ENCODE measurements around the gene SYTL3.
A peak's percentile ranks its signal among the peaks of the same experiment; 100 is the strongest.
"Not testable (repeated sequence)": the region's sequence is repeated elsewhere in the genome, so short reads cannot be mapped to it uniquely, and the experiment has no call there.

Gene SYTL3

DNA sequence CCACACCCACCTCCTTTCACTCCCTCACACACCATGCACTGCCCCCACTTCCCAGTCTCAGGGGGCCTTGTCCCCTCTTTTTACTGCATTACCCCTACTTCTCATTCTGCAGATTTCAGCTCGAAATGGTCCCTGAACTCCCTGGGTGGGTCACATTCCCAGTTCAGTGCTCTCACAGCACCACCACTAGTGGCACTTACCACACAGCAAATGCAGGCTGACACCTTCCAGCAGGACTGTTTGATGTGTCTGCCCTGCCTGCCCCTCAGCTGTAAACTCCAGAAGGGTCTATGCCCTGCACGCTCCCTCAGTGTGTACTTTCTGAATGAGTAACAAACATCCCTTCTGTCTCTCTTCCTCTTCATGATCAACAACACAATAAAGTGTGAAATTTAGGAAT, 9.3 kb upstream of the SYTL3 start:
- no peak for DNase-seq (ENCODE audit: low read depth in 2 of 2)

DNA sequence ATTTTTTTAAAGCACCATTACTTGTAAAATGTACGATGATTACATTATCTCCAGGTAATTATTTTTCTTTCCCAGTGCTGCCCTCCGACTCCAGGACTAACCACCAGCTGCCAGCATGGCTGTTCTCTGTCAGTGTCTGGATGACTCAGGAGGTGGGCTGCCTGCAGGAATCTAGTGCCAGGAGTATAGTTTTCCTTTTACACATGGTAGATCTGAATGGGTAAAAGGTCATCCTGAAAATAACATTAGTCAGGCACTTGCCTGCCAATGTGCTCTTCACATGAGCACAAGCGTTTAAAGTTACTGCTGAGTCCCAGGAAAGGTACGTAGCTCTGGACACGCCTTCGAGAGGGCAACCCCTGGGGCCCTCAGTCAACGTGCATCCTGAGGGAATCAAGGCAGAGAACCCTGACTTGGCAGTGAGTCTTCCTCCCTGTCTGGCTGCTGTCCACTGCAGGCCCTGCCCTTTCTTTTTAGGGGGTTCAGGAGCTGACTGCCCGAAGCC, 7.7 kb upstream of the SYTL3 start:
- DNase-seq (ENCODE audit: low read depth in 2 of 2) = no peak

DNA sequence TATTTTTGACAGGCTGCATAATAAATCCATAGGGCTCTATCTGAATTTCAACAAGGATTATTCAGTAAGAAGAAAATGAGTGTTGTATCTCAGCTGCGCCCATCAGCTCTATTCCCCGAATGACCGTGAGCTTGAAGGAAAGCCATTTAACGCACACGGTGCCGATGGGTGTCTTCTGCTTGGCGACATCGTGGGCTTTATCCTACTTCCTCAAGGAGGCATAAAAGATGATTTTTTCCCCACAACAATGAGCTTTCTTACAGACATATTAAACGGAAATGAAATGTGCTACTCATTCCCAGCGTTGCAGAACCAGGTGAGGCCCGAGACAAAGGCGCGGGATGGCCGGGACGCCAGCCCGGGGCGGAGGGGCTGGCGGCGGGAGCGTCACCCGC, 6.0 kb upstream of the SYTL3 start:
- no peak for DNase-seq (ENCODE audit: low read depth in 2 of 2)

- DNase-seq (ENCODE audit: low read depth in 2 of 2) = peak; percentile 71 to 77
These were observed 5.4 kb upstream of the SYTL3 start, which contains the start of gene DYNLT1 for GRCh38 chr6:158644231-158645063. DYNLT1 (minus strand) TSS chr6:158644743; CDS start chr6:158644708, 35 bp downstream.

DNA sequence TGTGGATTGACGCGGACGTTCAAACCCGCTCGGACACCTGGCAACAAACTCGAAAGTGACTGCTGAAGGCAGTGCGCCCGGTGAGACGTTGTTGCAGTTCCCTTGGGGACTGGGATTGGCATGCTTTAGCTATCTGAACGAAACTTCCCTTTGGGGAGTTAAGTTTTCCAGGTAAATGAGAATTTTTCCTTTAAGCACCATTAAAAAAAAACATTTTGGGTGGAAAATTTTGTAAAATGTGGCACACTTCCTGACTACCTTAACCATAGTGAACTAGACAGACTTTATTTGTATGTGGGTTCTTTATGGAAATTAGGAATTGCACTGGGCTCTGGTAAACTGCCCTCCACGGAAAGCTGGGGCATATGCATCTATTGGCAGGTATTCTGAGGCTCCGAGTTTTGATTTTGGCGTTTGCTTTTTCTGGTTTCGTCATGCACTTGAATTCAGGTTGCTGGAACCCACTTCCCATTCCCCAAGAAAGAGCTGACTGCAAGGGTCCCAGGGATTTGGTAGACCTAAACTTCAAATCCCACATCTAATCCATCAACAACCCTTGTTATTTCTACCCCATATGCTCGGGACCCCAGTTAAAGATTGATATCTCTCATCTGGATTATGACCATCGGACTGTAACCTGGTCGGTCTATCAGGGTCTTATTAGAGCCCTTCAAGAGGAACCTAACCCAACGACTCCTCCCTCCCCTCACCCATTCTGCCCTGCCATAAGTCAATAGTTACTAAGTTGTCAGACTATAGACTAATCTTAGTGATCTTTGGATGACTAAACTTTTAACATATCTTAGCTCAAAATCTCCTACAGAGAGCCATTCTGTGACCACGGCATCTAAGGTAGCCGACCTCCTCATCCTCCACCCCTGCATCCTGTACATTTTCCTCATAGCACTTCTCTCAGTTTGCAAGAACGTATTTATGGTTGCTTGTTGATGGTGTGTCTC, 4.5 kb upstream of the SYTL3 start:
- no peak for DNase-seq (ENCODE audit: low read depth in 2 of 2)

GRCh38 chr6:158646023-158646910, 3.6 kb upstream of the SYTL3 start:
- DNase-seq (ENCODE audit: low read depth in 2 of 2) = no peak

- no peak for DNase-seq (ENCODE audit: low read depth in 2 of 2)
These were observed 2.4 kb upstream of the SYTL3 start for GRCh38 chr6:158647501-158647900.

DNA sequence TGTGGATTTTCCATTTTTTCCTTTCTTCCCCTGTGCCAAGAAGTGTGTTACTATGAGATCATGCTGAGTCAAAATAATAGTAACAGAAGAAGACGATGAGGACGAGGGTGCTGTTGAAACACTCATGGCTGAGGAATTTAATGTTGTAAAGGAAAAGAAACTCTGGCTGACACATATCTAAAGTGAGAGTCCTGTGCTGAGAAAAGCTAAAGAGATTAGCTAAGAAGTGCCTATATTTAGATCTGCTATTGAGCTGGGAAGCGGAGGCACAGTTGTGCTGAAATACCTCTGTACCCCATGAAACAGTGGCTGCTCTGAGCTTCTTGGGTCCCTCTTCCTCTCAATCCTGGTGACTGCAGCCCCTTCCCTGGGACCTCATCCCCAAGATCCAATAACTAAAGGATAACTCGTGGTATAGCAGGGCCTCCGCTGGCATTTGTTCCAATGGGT, 1.1 kb upstream of the SYTL3 start:
- DNase-seq (ENCODE audit: low read depth in 2 of 2) = no peak

GRCh38 chr6:158651981-158652737, 2.3 kb downstream of the SYTL3 start:
- not testable (repeated sequence) for DNase-seq (ENCODE audit: low read depth in 2 of 2)

DNA sequence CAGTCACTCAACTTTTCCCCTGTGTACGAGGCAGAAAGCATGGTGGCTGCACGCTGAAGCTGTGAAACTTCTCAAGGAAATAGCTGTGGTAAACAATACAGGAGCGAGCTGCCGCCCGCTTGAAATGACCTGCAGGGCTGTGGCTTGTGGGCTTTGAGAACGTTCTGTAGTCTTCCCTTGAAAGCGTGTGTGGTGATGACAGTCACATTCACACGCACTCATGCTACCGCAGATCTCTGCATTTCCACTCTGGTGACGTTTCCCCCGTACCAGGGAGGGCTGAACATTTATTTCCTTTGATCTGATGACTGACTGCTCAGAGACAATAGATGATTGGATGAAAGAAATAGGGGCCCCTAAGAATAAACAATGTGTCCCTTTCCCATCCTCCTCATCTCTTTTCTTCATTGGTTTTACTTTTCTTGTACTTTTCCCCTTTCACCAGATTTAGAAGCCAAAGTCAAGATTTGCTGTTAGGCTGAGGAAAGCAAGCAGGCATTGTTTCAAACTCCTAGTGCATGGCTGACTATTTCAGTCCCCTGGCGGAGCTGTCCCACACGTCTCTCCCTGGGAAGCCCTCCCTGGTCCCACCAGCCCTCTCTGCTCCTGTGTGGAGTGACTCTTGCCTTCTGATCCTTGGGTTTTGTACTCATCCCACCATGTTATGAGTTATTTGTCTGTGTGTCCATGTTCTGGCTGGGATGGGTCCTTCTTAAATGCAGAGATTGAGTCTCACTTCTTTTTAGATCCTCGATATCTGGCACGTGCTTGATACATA, 3.9 kb downstream of the SYTL3 start:
- DNase-seq (ENCODE audit: low read depth in 2 of 2) = peak; percentile 67

DNA sequence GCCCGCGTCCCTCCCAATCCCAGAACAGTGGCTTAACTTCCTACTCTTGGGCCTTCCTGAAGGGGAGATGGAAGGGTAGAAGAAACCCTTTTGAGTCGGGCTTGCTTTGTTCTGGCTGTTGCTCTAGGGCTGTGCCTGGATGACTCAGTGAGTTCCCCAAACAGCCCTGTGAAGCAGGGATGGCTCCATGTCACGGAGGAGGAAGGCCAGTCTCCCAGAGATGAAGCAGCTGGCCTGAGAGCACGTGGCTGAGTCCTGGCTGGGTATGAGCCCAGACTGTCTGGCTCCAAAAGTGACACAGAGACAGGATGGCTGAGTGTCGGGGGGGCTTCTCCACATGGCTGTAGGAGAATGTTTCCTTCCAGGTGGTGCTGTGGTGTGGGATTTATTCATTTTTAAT, 4.6 kb downstream of the SYTL3 start:
- DNase-seq (ENCODE audit: low read depth in 2 of 2) = no peak

GRCh38 chr6:158654960-158655489, 5.2 kb downstream of the SYTL3 start:
- no peak for DNase-seq (ENCODE audit: low read depth in 2 of 2)

DNA sequence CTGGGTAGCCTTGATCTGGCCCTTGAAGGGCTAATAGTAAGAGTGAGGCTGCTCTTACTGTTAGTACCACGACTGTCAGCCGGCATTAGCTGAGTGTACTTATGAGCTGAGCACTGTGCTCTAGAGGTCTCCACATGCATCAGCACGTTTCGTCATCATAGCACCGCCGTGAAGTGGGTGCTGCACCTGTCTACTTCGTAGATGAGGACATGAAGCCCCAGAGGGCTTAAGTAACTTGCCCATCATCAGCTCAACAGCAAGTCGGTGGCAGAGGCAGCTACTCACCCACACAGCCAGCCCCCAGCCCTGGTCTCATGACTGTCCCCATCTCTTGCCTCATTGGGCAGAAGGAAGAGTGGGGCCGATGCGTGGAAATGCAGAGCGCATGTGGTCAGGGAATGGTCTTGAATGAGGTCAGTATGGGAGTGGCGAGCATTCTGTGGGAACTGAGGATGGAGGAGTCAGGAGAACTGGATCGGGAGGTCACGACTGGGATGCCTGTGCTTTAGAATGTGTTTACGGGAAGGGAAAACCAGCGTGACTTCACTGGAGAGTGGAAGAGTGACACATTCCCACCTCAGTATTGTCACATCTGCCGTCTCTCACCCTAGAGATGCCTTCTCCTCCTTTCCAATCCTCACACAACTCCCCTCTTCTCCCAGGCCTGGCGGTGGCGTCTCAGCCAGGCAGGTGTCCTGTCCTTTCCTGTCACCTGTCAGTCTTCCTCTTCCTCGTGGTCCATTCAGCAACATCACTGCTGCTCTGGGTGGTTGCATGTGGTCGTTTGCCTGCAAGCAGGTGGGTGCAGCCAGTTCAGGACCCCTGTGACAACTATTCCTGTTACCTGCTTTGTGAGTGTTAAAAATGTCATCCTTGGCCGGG, 6.0 kb downstream of the SYTL3 start:
- DNase-seq (ENCODE audit: low read depth in 2 of 2) = no peak

GRCh38 chr6:158656986-158657385, 7.1 kb downstream of the SYTL3 start:
- not testable (repeated sequence) for DNase-seq (ENCODE audit: low read depth in 2 of 2)

- no peak for DNase-seq (ENCODE audit: low read depth in 2 of 2)
These were observed 10.5 kb downstream of the SYTL3 start for GRCh38 chr6:158660333-158660754.

DNA sequence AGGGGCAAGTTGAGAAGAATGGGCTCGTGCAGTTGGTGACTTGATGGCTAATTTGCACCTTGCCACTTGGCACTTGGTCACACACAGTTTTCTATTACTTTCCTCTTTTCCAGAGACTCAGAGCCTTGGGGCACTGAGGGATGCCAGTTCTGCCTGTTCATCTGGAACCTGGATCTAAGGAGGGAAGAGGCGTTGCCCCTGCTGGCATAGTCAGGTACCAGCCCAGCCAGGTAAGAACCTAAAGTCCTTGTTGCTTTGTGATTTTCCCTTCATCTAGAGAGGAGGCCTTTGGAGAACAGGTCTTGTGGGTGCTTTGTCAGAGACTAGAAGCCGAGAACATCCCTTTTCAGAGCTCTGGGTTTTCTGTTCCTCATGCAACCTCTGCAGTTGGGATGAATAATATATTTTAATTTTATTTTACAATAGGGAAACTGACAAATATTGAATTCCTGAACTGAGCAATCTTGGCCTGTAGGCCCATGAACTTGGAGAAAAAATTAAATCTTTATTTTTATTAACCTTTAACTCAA, 11.4 kb downstream of the SYTL3 start:
- no peak for DNase-seq (ENCODE audit: low read depth in 2 of 2)

DNA sequence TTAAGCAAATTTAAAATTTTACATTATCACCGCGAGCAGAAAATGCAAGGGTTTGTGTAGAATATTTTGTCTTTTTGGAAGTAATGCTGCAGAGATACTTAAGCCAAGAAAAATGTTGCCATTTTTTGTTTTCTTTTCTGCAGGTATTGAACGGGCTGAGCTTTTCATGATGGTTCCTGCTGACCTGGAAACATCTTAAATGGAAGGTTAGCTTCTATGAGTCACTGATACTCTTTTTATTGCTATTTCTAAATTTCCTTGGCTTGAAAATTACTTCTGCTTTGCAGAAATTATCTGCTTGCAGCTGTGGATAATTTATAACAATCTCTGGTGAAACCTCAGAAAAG, 12.7 kb downstream of the SYTL3 start:
- DNase-seq (ENCODE audit: low read depth in 2 of 2) = no peak

DNA sequence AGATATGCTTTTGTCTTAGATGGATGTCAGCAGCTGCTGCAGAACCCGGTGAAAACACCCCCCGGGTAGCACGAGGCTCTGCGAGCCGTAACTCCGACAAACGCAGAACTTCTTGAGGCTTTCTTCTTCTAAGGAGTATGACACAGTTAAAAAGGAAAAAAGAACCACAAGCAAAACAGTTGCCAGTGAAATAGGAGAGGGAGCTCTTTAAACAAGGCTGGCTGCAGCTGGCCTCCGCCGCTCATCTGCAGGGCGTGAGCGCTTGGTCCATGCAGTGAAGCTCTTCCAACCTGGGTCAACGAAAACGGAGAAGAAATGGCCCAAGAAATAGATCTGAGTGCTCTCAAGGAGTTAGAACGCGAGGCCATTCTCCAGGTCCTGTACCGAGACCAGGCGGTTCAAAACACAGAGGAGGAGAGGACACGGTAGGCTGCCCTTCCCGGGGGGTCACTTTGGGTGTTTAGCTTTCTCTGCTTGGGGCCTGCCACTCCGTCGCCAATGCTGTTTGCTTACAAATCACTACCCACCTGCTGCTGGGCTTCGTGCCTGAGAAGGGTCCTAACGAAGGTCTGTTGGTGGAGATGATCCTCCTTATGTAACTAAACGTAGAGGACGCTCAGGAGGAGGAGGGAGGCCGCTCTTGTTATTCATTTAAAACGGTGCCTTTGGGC, 13.2 kb downstream of the SYTL3 start:
- no peak for DNase-seq (ENCODE audit: low read depth in 2 of 2)
